HCEC 1CT (cell line): ENCODE results near the gene UNC80.

ENCODE experiments used
- DNase-seq: peaks from one replicate; pipeline ENCODE4 v3.0.0-alpha.2; 2017

The UNC80 gene

GRCh38 chr2:209913786-209914345, 142.2 kb downstream of the UNC80 start:
- no peak for DNase-seq

GRCh38 chr2:209917154-209917771, 145.6 kb downstream of the UNC80 start:
- DNase-seq: peak; percentile 7

DNA sequence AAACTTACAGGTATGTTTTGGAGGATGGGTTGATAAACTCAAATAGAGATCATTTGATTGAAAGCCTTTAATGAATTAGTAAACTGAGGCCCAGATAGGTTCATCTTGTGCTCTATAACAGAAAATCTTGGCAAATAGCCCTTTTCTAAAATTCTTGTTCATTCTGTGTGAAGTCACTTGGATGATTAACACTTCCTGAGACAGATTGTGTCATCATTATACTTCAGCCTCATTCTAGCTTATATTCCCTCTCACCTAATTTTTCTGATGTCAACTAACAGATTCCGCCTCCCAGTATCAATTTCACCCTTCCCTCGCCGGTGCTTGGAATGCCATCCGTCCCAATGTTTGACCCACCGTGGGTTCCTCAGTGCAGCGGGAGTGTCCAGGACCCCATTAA, 146.6 kb downstream of the UNC80 start:
- no peak for DNase-seq

DNA sequence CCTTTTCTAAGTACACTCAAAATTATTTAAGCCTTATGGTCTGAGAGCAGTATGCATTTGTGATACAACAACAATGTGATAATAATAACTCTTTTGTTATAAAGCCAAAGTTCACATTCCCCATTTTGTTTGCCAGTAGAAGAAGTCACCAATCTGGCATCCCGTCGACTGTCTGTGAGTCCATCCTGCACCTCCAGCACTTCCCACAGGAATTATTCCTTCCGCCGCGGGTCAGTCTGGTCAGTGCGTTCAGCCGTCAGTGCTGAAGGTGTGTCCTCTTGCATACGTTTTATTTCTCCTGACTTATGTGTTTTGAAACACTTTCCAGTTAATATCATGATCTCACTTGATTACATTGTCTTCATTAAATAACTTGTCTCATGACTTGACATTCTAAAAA, 150.5 kb downstream of the UNC80 start:
- DNase-seq: no peak

GRCh38 chr2:209929369-209929768, 157.7 kb downstream of the UNC80 start:
- no peak for DNase-seq

GRCh38 chr2:209933499-209934483, 162.2 kb downstream of the UNC80 start:
- peak; percentile 66 for DNase-seq

GRCh38 chr2:209936106-209936666, 164.6 kb downstream of the UNC80 start:
- DNase-seq: no peak

GRCh38 chr2:209937893-209938292, 166.3 kb downstream of the UNC80 start:
- DNase-seq: no peak

DNA sequence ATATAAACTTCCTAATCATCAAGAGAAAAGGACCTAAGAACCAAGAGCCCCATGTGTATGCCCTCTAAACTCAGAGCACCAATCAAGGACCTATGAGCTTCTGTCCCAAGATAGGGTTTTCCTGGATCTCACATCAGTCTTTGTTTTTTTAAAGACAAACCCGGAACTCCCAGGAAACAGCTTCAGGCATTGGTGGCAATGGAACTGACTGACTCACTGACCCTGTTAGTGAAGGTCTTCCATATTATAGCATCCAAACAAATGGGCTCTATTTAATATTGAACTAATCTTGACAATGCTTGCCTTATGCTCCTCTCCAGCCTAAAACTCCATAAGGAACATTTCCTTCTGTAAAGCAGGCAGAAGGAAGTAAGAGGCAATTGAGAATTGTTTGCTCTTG, 167.3 kb downstream of the UNC80 start:
- DNase-seq: no peak

DNA sequence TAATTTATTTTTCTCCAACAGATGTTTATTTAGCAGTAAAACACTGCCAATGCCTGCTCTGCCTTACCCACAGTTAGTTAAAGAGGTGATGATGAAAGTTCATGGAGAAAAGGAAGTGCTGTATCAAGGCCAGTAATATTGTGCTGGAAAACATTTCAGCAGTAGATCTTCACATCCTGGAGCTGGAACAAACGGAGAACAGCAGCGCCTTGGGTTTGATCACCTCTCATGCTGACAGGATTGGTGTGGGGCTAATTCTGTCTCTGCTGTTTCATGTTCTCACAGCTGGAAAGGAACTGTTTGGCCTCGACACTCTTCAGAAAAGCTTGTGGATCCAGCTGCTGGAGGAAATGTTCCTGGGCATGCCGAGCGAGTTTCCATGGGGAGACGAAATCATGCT, 169.3 kb downstream of the UNC80 start:
- no peak for DNase-seq

- no peak for DNase-seq
Measured at GRCh38 chr2:209942426-209942825, 170.8 kb downstream of the UNC80 start.

- no peak for DNase-seq
Measured at GRCh38 chr2:209942936-209943605, 171.4 kb downstream of the UNC80 start.

DNA sequence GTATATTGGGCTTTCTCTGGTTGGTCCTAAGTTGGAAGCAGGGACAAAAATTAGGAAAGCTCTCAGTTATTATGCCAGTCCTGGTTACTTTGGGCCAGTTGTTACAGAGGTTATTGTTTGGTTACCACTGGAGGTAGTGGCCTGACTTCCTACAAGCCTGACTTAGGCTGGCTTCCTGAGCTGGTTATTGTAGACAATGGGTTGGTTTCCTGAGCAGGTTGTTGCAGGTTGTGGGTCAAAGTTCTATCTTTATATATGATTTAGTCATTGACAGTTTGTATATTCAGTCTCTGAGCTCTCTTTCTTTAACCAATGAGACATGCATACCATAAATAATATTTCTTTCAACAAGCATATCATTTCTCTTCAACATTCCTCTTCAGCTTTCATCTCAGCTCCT, 172.1 kb downstream of the UNC80 start:
- no peak for DNase-seq

GRCh38 chr2:209946539-209946938, 174.9 kb downstream of the UNC80 start:
- DNase-seq: no peak

DNA sequence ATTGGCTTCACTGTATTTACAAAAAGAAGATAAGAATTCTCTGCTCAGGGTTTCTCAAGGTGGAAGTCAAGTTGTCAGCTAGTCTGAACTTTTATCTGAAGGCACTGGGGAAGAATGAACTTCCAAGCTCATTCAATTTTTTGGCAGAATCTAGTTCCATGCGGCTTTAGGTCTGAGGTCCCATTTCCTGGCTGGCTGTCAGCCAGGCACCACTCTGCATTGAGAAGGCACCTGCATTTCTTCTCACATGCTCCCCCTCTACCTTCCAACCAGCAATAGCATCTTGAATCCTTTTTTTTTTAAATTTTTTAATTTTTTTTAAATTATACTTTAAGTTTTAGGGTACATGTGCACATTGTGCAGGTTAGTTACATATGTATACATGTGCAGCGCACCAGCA, 184.6 kb downstream of the UNC80 start:
- DNase-seq: no peak

- DNase-seq: no peak
Measured at GRCh38 chr2:209958016-209958415, 186.4 kb downstream of the UNC80 start.

GRCh38 chr2:209960045-209960444, 188.4 kb downstream of the UNC80 start:
- DNase-seq: no peak

DNA sequence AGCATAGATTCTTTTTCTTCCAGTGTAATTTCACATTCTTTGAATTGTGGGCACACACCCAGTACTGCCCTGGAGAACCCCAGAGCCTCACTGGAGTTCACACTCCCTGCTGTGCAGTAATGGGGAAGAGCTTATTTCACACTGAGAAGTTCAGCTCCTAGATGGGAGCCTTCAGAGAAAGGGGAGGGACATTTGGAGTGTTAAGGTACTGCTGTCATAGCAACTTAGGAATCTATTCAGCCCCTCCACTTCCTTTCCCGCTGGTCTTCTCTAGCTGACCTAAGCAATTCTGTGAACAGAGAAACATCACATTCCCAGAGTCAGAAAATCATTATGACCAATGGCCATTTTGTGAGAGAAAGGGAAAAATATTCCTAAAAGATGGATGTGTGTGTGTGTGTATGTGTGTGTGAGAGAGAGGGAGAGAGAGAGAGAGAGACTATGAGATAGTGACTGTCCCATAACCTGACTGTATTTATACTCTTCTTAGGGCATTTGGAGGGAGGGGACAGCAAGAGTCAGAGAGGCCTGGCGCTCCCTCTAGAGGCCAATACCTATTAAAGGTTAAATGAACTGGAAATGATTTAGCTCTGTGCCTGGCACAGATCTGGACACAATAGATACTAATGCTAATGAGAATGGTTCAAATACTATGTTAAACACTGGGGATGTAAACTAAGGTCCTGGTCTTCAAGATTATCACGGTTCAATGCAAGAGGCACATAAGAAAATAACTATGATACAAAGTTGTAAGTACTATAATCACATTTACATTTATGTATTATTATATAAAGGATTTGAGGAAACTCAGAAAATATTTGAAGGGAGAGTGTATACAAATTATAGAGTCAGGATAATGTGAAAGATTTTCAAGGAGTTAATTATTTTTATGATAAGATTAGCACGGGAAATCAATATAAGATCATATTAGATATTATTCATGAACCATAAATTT, 189.3 kb downstream of the UNC80 start:
- peak; percentile 69 for DNase-seq

DNA sequence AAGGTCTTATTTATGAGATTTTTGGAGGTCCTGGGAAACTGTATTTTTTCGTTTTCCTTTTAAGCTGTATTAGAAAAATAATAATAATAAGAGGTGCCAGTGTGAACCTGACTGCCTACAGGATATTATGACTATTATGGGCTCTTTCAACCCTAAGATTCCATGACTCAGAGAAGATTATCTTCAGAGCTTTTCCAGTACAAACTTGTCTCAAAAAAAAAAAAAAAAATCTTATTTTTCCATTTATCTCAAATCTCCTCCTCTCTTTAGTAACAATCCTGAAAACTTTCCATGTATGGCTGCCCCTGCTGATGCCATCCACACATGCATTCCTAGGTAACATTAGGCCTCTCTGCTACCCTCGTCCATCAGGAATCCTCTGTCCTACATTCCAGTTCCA, 194.1 kb downstream of the UNC80 start:
- DNase-seq: no peak

GRCh38 chr2:209969692-209970091, 198.1 kb downstream of the UNC80 start:
- no peak for DNase-seq

DNA sequence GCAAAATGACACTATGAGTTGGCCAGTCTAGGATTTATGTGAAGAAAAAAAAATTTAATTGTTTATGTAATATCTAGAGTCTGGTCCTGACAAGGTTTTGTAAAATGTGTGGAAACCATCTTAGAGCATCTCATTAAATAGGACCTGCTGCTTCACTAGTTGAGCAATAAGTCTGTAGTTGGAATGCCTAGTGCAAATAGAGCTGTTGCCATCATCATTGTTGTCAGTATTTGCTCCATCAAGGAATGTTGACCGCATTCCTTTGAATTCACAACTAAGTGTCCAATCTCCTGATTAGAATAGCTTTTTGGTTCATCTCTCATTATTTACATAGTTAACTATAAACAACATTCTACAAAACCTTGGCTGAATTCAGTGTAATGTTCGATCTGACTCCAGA, 198.6 kb downstream of the UNC80 start:
- DNase-seq: no peak

DNA sequence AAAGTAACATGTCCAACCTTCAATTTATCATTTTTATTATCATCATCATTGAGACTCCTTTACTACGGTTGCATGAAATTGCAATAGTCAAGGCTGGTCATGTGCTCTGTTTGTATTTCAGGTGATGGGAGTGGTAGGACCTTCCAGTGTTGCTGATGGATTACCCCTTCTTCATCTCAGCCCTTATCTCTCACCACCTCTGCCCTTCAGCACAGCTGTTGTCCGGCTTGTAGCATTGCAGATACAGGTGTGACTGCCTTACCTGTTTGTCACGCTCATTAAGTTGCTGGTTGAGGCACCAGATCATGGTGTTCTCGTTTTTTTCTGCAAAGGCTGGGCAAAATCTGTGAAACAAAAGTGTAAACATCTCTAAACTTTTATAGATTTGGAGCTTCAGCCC, 199.1 kb downstream of the UNC80 start:
- DNase-seq: no peak
